HG02885 (cell line): ENCODE measurements around the gene TMEM238.
A peak's percentile ranks its signal among the peaks of the same experiment; 100 is the strongest.
"Not testable (repeated sequence)": the region's sequence is repeated elsewhere in the genome, so short reads cannot be mapped to it uniquely, and the experiment has no call there.

Source experiments
- ATAC-seq: cut with Tn5 transposase; IDR thresholded peaks from one replicate; pipeline ENCODE4 v1.9.1; 2021; ENCODE audit warnings: mild to moderate bottlenecking; ENCODE audit not compliant: unreplicated experiment, poor library complexity

TMEM238 gene

DNA sequence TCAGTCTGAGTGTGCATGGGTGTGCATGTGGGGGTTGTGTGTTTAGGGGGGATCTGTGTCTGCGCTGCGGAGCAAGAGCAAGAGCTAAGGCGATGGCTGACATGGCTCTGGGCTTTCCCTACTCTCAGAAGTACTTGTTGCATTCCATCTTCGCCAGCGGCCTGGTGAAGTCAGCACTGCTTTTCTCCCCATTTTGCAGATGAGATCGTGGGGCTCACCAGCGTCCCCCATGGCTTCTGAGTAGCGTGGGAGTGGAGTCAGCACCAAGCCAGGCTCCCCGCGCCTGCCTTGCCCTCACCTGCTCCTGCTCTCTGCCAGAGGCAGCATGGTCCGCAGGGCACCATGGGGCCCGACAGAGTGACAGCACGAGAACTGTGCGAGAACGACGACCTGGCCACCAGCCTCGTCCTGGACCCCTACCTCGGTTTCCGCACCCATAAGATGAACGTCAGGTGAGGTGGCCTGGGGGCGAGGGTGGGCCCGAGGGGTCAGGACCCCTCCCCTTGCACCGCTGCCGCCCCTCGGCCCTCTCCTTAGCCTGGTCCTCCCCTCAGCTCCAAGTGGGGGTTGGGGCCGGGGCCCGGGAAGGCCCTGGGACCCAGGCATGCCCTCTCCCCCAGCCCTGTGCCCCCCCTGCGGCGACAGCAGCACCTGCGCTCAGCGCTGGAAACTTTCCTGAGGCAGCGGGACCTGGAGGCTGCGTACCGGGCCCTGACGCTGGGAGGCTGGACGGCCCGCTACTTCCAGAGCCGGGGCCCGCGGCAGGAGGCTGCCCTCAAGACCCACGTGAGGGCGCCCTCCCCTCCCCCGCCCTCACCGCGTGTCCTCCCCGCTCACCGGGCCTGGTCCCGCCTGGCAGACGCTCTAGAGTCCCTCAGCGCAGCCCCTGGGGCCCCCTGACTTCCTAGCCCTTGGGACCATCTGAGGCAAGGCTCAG, 42.2 kb downstream of the TMEM238 start:
- ATAC-seq, result no peak

DNA sequence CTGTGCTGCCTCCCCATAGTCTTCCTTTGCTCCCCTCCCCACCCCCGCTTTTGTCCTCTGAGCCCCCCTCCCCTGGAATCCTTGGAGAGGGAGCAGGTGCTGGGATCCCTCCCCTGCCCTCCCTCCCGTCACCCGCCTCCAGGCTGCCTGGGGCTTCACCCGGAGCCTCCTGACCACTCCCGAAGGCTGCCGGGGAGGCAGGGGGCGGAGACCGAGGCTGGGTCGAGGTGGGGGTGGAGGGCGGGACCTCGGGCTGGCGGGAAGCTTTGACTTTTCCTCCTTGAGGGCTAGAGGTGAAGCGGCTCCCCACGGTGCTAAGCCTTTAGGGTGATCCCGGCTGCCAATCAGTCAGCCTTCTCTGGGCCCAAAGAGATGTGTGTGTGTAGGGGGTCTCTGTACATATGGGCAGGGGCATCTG, 42.9 kb downstream of the TMEM238 start:
- ATAC-seq, result no peak

DNA sequence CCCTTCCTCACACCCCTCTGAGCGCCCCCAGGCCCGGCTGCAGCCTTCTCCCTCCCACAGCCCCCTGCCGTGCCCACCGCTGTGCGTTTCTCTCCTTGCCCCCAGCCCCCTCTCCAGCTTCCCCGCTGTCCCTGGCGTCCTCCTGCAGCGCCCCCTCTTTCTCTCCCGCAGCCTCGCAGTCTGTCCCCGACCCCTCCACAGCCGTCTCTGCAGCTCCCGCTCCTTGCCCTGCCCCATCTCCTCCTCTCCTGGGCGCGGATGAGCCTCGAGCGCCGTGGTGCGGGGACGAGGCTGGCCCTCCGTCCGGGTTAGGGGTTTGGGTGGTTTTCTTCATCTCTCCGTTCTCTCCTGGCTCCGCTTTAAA, 43.3 kb downstream of the TMEM238 start:
- no peak for ATAC-seq

- ATAC-seq, result no peak
Observed at GRCh38 chr19:55339889-55340783, 44.0 kb downstream of the TMEM238 start.

GRCh38 chr19:55339105-55339888, 44.8 kb downstream of the TMEM238 start, which contains the start of gene KMT5C:
Gene KMT5C (plus strand): TSS chr19:55339876. CDS start chr19:55341937, 2,061 bp downstream.
- ATAC-seq, result peak; percentile 83

GRCh38 chr19:55336101-55336500, 48.0 kb downstream of the TMEM238 start:
- no peak for ATAC-seq

- ATAC-seq, result no peak
Observed at GRCh38 chr19:55333870-55334269, 50.2 kb downstream of the TMEM238 start.

GRCh38 chr19:55329791-55330190, 54.3 kb downstream of the TMEM238 start:
- ATAC-seq, result not testable (repeated sequence)
